Activated CD8-positive, alpha-beta T cell treated with anti-CD3 and anti-CD28 coated beads, Interleukin-2, amount 10 ng/mL, durations not matched to agents 7 days and 5 days (primary cell): ENCODE measurements around the gene PDGFB. TPM values are rescaled to one million over a fixed set of nuclear protein-coding genes. Genes with fewer than 3 reads are reported as not detected.

Experiments used
- ATAC-seq: fragments of 150-1000 bp; cut with Tn5 transposase; one replicate; pipeline ENCODE4 v1.10.0; 2021; ENCODE audit warnings: moderate library complexity
- CTCF ChIA-PET: fragments of 350-600 bp; sonication (Branson Sonifier 250); formaldehyde crosslinking; loops from one replicate; lab custom pipeline; 2021; ENCODE audit warnings: antibody characterized with exemption; lab: Charles Lee
- POLR2A ChIA-PET: fragments of 350-600 bp; sonication (Branson Sonifier 250); formaldehyde crosslinking; loops from one replicate; lab custom pipeline; 2021; ENCODE audit warnings: antibody characterized with exemption; lab: Charles Lee
- DNase-seq: peaks from one replicate; pipeline ENCODE4 v3.0.0-alpha.2; 2020
- H3K27ac Mint-ChIP-seq: one replicate; pipeline ENCODE4 v1.8.0; 2021; ENCODE audit warnings: mild to moderate bottlenecking, mixed read lengths
- H3K27me3 Mint-ChIP-seq: one replicate; pipeline ENCODE4 v1.8.0; 2021; ENCODE audit warnings: low read depth, mixed read lengths
- H3K36me3 Mint-ChIP-seq: one replicate; pipeline ENCODE4 v1.8.0; 2021; ENCODE audit warnings: low read depth, mixed read lengths
- H3K4me1 Mint-ChIP-seq: one replicate; pipeline ENCODE4 v1.8.0; 2021; ENCODE audit warnings: low read depth, mixed read lengths
- H3K4me3 Mint-ChIP-seq: one replicate; pipeline ENCODE4 v1.8.0; 2021; ENCODE audit warnings: mild to moderate bottlenecking, mixed read lengths
- H3K9me3 Mint-ChIP-seq: one replicate; pipeline ENCODE4 v1.8.0; 2022; ENCODE audit warnings: mixed read lengths; ENCODE audit not compliant: insufficient read depth
- total RNA-seq, 2 experiments: library from RNA; stranded (reverse); gene quantifications; one replicate each; pipeline ENCODE4 v1.2.3, GENCODE V29; 2021

Gene PDGFB
- total RNA-seq, 2 experiments from 2014 or later = 0.18 to 0.34 TPM

DNA sequence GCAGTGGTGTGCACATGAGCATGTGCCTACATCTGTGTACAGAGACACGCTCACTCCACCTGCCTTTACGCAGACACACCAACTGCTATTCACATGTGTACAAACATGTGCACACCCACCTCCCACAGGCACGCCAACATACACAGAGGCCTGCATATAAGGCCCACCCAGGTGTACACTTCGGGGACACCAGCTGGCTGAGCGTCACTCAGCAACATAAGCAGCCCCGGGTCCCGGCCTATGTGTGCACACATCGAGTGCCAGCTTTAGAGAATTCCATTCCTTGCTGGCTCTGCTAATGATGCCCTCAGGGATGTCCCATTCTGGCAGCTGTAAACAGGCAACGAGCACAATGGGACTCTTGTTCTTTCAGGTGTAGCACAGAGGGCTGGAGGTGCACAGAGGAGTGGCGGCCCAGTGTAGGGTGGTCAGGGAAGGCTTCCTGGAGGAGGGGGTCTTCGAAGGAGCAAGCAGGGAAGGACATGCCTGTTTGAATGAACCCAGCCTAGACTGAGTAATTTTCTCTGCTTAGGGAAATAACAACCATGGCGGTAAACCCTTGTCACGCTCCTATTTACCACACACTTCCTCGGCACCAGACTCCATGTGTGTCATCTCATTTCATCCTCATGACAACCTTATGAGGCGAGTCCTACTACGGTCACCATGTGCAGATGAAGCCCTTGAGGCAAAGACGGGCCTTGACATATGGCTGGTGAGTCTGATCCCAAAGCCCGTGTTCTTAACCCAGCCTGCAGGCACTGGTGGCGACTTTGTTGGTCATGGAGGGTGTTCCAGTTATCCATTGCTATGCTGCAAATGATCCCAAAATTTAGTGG is 39.6 kb upstream of the PDGFB start:
- ATAC-seq = no peak
- no peaks in the 10 kb centered on the region for H3K36me3 Mint-ChIP-seq

DNA sequence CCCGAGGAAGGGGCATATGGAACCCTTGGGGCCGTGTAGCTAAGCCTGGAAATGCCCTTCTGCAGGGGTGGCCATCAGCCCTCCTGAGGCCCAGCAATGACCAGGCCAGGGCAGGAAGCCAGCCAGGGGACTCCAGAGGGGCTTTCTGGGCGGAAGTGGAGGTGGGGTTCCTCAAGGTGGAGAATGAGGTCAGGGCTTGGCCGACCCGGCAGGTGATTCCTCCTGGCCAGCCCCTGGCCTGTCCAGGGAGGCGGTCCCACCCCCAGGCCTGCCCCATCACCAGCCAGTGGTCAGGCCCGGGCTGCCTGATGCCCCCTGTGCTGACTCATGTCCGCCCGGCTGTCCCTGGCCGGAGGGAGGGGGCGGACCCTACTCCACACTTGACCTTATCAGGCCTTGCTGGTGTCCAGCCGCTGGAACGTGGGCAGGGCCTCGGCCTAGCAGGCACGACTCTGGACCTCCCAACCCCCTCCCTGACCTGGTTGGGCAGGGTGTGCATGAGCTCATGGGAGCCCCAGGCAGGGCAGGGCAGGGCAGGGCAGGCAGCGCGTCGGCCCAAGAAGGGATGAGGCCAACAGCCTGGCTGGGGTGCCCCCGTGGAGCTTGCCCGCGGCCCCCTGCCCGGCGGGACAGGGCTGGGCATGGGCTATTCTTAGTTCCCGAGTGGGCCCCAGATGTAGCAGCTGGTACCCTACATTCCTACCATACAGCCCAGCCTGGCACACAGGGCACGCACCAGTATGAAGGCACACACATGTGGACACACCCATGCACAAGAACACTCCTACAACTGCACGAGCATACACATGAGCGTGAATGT is 38.8 kb upstream of the PDGFB start:
- peaks cover 19% of the 10 kb centered on the region for H3K27me3 Mint-ChIP-seq
- H3K27ac Mint-ChIP-seq = no peak overlapping the region
- CTCF ChIA-PET = no interaction called here
- no peaks in the 10 kb centered on the region for H3K36me3 Mint-ChIP-seq
- no peaks in the 10 kb centered on the region for H3K4me1 Mint-ChIP-seq
- ATAC-seq = no peak
- no peak for DNase-seq
- no peak overlapping the region for H3K4me3 Mint-ChIP-seq
- POLR2A ChIA-PET = interaction anchor here (0.7 kb wide), 1 partner anchor 35 kb away, joined by 3 read pairs; no protein-coding TSS in a partner anchor
- H3K9me3 Mint-ChIP-seq = no peaks in the 10 kb centered on the region

More for the DNA sequence above, 39.6 kb upstream of the PDGFB start:
- no peak for DNase-seq
- Mint-ChIP-seq H3K9me3 (no peaks in the 10 kb centered on the region), H3K27me3 (peaks cover 14% of the 10 kb centered on the region), H3K4me1 (no peaks in the 10 kb centered on the region), H3K27ac (no peak overlapping the region), H3K4me3 (no peak overlapping the region)
- CTCF ChIA-PET = no interaction called here
- POLR2A ChIA-PET = no interaction called here

DNA sequence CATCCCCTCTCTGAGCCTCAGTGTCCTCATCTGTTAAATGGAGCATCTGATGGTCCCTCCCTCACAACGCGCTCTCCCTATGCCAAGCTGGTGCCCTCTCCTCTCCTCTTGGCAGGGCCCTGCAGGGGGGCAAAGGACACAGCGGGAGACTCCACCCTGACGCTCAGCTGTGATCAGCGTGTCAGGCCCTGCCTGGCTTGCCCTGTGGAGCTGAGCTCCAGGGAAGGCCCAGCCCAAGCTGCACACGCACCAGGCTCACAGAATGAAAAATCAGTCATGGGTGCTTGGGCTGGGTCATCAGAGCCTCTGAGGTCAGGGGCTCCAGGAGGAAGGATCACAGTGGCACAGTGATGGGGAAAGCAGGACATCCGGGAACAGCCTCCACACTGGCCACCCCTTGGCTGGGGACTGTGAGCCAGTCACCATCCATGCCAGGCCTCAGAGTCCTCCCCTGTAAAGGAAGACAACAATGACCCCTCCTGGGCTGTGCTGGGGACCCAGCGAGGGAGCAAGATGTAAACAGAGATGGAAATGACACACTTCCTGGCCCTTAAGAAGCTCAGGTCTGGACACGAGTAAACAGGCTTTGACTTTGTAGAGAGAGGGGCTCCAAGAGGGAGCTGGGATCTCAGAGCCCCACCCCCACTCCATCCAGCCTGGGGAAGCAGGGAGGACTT is 38.0 kb upstream of the PDGFB start:
- H3K9me3 Mint-ChIP-seq = no peaks in the 10 kb centered on the region
- H3K36me3 Mint-ChIP-seq = no peaks in the 10 kb centered on the region
- DNase-seq (no peak), ATAC-seq (no peak)
- no peak overlapping the region for H3K4me3 Mint-ChIP-seq
- H3K4me1 Mint-ChIP-seq = no peaks in the 10 kb centered on the region
- no peak overlapping the region for H3K27ac Mint-ChIP-seq
- POLR2A ChIA-PET = interaction anchor here (0.7 kb wide), 1 partner anchor 36 kb away, joined by 3 read pairs; no protein-coding TSS in a partner anchor
- CTCF ChIA-PET = no interaction called here
- H3K27me3 Mint-ChIP-seq = peaks cover 19% of the 10 kb centered on the region

DNA sequence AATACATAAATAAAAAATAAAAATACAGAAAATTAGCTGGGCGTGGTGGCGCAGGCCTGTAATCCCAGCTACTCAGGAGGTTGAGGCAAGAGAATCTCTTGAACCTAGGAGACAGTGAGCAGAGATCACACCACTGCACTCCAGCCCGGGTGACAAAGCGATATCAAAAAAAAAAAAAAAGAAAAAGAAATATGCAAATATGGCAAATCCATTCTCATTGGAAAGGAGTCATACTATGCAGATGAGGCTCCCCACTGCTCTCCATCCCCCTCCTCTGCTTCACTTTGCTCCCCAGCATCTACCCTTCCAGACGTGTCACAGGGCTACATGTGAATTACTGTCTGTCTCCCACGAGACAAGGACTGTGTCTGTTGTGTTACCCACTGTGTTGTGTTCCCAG is 36.3 kb upstream of the PDGFB start:
- peaks cover 21% of the 10 kb centered on the region for H3K27me3 Mint-ChIP-seq
- H3K9me3 Mint-ChIP-seq = peaks cover 6% of the 10 kb centered on the region
- no peak overlapping the region for H3K27ac Mint-ChIP-seq
- no peaks in the 10 kb centered on the region for H3K4me1 Mint-ChIP-seq
- CTCF ChIA-PET = no interaction called here
- no peak for ATAC-seq
- POLR2A ChIA-PET = no interaction called here
- H3K36me3 Mint-ChIP-seq = no peaks in the 10 kb centered on the region
- no peak for DNase-seq
- no peak overlapping the region for H3K4me3 Mint-ChIP-seq

DNA sequence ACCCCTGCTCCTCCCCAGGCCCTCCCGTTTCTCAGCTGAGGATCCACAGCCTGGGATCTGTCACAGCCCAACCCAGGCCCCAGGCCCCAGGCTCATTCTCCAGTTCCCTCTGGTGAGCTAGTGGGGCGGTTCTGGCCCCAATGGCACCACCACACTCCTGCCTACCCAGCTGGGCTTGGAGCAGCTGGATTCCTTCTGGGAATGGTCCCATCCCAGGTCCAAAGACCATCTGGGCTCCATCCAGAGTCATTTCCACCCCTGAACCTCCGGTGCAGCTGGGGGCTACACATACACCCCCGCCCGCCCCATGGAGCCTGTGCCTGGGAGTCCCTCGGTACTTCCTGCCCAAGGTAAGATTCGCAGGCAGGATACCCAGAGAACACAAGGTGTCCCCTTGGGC is 35.5 kb upstream of the PDGFB start:
- ChIA-PET POLR2A (interaction anchor here (0.5 kb wide), 1 partner anchor 109 kb away, joined by 3 read pairs; no protein-coding TSS in a partner anchor), CTCF (interaction anchor here (0.8 kb wide), 1 partner anchor 66 kb away, joined by 3 read pairs; no protein-coding TSS in a partner anchor)
- Mint-ChIP-seq H3K4me3 (no peak overlapping the region), H3K36me3 (no peaks in the 10 kb centered on the region), H3K9me3 (peaks cover 6% of the 10 kb centered on the region), H3K4me1 (no peaks in the 10 kb centered on the region), H3K27ac (no peak overlapping the region), H3K27me3 (peaks cover 23% of the 10 kb centered on the region)
- DNase-seq (no peak), ATAC-seq (no peak)

DNA sequence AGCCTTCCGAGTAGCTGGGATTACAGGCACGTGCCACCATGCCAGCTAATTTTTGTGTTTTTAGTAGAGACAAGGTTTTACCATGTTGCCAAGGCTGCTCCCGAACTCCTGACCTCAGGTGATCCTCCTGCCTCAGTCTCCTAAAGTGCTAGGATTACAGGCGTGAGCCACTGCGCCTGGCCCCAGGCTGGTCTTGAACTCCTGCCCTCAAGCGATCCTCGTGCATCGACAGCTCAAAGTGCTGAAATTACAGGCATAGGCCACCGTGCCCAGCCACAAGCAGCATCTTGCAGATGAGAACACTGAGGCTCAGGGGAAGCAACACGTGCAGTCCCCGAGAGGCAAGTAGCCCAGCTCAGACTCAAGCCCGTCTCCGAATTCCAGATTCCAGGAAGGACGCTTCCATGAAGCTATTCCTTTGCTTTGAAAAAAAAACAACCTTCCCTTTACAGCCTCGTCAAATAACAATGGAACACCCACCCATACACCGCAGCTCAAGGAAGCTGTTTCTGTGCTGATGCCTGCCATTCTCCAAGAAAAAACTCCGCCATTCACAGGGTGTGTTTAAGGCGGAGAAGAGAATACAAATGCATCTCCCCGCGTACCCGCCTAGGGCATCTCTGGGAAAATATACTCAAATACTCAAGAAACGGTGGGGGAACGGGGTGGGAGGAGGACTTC is 34.5 kb upstream of the PDGFB start:
- Mint-ChIP-seq H3K4me1 (no peaks in the 10 kb centered on the region), H3K27me3 (peaks cover 23% of the 10 kb centered on the region), H3K4me3 (no peak overlapping the region), H3K9me3 (peaks cover 6% of the 10 kb centered on the region), H3K36me3 (no peaks in the 10 kb centered on the region), H3K27ac (no peak overlapping the region)
- CTCF ChIA-PET = no interaction called here
- POLR2A ChIA-PET = no interaction called here
- no peak for DNase-seq
- no peak for ATAC-seq

DNA sequence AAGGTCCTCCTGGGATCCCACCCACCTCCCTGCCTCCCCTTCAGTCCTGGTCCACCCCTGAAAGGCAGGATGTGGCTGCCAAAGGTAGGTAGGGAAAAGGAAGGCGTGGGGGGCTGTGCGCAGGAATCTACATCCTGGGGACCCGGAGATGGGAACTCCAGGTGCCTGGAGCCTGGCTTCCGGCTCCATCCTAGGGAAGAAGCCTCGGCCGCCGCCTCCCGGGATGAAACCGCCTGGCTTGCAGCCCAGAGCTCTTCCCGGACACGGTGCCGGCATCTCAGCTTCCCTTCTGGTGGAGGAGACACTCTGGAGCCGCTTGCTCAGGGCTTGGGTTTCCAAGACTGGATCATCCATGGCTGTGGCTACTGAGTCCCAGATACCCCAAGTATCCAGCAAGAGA is 33.3 kb upstream of the PDGFB start:
- ChIA-PET CTCF (no interaction called here), POLR2A (no interaction called here)
- no peak for DNase-seq
- Mint-ChIP-seq H3K4me1 (no peaks in the 10 kb centered on the region), H3K36me3 (no peaks in the 10 kb centered on the region), H3K9me3 (peaks cover 6% of the 10 kb centered on the region), H3K27me3 (peaks cover 23% of the 10 kb centered on the region), H3K27ac (no peak overlapping the region), H3K4me3 (no peak overlapping the region)
- ATAC-seq = no peak

DNA sequence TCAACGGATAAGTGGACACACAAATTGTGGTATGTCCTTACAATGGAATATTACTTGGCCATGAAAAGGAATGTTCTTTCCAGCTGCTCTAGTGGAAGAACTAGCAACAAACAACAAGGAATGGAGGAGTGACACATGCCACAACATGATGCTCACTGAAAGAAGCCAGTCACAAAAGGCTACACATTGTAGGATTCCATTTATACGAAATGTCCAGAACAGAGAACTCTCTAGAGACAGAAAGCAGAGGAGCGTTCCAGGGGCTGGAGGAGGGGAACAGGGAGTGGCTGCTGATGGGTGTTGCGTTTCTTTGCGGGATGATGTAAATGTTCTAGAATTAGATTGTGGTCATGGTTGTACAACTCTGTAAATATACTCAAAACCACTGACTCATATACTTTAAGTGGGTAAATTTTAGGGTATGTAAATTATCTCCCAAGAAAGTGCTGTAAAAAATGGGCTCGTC is 32.4 kb upstream of the PDGFB start:
- Mint-ChIP-seq H3K4me1 (no peaks in the 10 kb centered on the region), H3K36me3 (no peaks in the 10 kb centered on the region), H3K9me3 (peaks cover 6% of the 10 kb centered on the region), H3K27ac (no peak overlapping the region), H3K4me3 (no peak overlapping the region), H3K27me3 (peaks cover 23% of the 10 kb centered on the region)
- ChIA-PET POLR2A (no interaction called here), CTCF (no interaction called here)
- ATAC-seq (no peak), DNase-seq (no peak)

DNA sequence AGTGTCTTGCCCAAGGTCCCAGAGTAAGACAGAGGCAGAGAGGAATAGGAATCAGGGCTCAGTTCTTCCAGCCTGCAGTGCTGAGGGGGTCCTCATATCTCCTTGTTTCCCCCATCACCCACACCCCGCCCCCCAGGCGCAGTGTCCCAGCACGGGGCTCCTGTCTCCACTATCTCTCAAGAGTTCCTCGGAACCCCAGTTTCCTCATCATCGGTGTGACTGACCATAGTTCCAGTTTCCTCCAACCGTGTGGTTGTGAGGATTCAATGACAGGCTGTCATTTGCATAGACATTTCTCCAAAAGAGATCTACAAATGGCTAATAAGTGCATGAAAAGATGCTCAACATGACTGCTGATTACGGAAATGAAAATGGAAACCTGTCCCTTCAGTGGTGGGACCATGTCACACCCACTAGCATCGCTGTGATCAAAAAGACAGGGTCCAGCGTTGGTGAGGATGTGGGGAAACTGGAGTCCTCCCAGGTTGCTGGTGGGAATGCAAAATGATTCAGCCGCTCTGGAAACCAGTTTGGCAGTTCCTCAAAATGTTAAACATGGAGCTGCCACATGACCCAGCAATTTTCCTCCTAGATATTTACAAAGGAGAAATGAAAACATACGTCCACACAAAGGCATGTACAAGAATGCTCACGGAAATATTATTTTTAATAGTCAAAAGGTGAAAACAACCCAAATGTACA is 31.8 kb upstream of the PDGFB start:
- H3K4me1 Mint-ChIP-seq = no peaks in the 10 kb centered on the region
- no peak overlapping the region for H3K4me3 Mint-ChIP-seq
- H3K9me3 Mint-ChIP-seq = peaks cover 6% of the 10 kb centered on the region
- H3K36me3 Mint-ChIP-seq = no peaks in the 10 kb centered on the region
- DNase-seq (no peak), ATAC-seq (no peak)
- peaks cover 23% of the 10 kb centered on the region for H3K27me3 Mint-ChIP-seq
- ChIA-PET CTCF (no interaction called here), POLR2A (no interaction called here)
- no peak overlapping the region for H3K27ac Mint-ChIP-seq

DNA sequence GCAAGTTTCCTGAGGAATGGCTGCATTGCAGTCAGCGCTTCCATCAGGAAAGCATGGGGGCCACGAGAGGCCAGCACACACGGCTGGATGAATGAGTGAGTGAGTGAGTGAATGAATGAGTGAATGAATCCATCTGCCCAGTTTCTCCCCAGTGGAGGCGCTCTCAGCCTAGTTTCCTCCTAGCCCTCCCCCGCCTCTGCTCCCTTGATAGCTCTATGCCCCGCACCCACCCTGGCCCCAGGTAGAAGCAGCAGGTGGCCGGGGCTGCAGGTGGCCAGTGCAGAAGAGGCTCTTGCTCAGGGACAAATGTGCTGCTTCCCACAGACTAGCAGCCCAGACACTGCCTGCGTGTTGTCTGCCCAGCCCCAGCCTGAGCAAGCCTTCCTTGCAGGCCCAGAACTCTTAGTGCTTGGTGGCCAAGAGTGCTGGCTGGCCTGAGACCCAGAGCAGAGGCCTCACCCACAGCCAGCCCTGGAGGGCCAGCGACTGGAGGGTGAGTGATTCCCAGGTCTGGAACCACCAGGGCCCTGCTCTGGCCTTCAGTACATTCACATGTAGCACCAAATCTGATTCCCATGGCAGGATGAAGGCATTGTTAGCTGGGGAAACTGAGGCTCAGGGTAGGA is 31.1 kb upstream of the PDGFB start:
- Mint-ChIP-seq H3K36me3 (no peaks in the 10 kb centered on the region), H3K4me1 (no peaks in the 10 kb centered on the region), H3K9me3 (peaks cover 6% of the 10 kb centered on the region), H3K27ac (no peak overlapping the region), H3K4me3 (no peak overlapping the region), H3K27me3 (peaks cover 20% of the 10 kb centered on the region)
- DNase-seq = no peak
- POLR2A ChIA-PET = no interaction called here
- no peak for ATAC-seq
- CTCF ChIA-PET = no interaction called here
